WTC11 (cell line): ENCODE data around the gene CACUL1. TPM values are rescaled to one million over a fixed set of nuclear protein-coding genes. Genes with fewer than 3 reads are reported as not detected.

Experiments used
- ATAC-seq: fragments of 200-7000 bp; cut with Tn5 transposase; 2 replicates; pipeline ENCODE4 v1.10.0; 2021; ENCODE audit warnings: mild to moderate bottlenecking, moderate library complexity
- CTCF ChIA-PET: fragments of 300-600 bp; sonication (Branson Sonifier 250); formaldehyde crosslinking; loops from one replicate; lab custom pipeline; 2021; ENCODE audit warnings: antibody characterized with exemption; lab: Charles Lee
- POLR2A ChIA-PET: fragments of 350-600 bp; sonication (Branson Sonifier 250); formaldehyde crosslinking; loops from one replicate; lab custom pipeline; 2021; ENCODE audit warnings: antibody characterized with exemption; lab: Charles Lee
- DNase-seq: peaks from one replicate; pipeline ENCODE4 v3.0.0; 2021; ENCODE audit warnings: low spot score
- H3K27ac Mint-ChIP-seq: 2 replicates; pipeline ENCODE4 v1.8.0; 2021; ENCODE audit warnings: mixed read lengths
- H3K27me3 Mint-ChIP-seq: 2 replicates; pipeline ENCODE4 v1.8.0; 2021; ENCODE audit warnings: low read depth, mild to moderate bottlenecking, moderate library complexity, mixed read lengths
- H3K36me3 Mint-ChIP-seq: 2 replicates; pipeline ENCODE4 v1.8.0; 2021; ENCODE audit warnings: mixed read lengths
- H3K4me1 Mint-ChIP-seq: 2 replicates; pipeline ENCODE4 v1.8.0; 2022; ENCODE audit warnings: mixed read lengths
- H3K4me3 Mint-ChIP-seq: 2 replicates; pipeline ENCODE4 v1.8.0; 2021; ENCODE audit warnings: mild to moderate bottlenecking, moderate library complexity, mixed read lengths
- H3K9me3 Mint-ChIP-seq: 2 replicates; pipeline ENCODE4 v1.8.0; 2021; ENCODE audit warnings: mixed read lengths
- ATF2 ChIP-seq: sonication (generic); formaldehyde crosslinking; IDR thresholded peaks from 2 replicates; pipeline ENCODE4 v1.8.1; 2022; ENCODE audit warnings: low read depth, missing genetic modification reagents, borderline replicate concordance
- CDX4 ChIP-seq: fragments of 250-450 bp; sonication (Bioruptor Pico); IDR thresholded peaks from 2 replicates; pipeline ENCODE4 v1.9.0; 2021; ENCODE audit warnings: moderate library complexity, mild to moderate bottlenecking, inconsistent platforms, borderline replicate concordance
- EMX1 ChIP-seq: fragments of 250-450 bp; sonication (Bioruptor Pico); IDR thresholded peaks from 2 replicates; pipeline ENCODE4 v1.8.0; 2021; ENCODE audit warnings: mild to moderate bottlenecking
- ESRRA ChIP-seq: sonication (generic); formaldehyde crosslinking; IDR thresholded peaks from 2 replicates; pipeline ENCODE4 v1.8.1; 2022; ENCODE audit warnings: mild to moderate bottlenecking, missing genetic modification reagents, borderline replicate concordance
- GABPB1 ChIP-seq: sonication (generic); formaldehyde crosslinking; IDR thresholded peaks from 2 replicates; pipeline ENCODE4 v1.8.1; 2023; ENCODE audit warnings: mild to moderate bottlenecking, missing genetic modification reagents
- HMGA2 ChIP-seq: fragments of 250-450 bp; sonication (Bioruptor Pico); IDR thresholded peaks from 2 replicates; pipeline ENCODE4 v1.4.0; 2021; ENCODE audit warnings: mild to moderate bottlenecking, moderate library complexity
- IRF1 ChIP-seq: sonication (generic); formaldehyde crosslinking; IDR thresholded peaks from 2 replicates; pipeline ENCODE4 v1.8.0; 2023; ENCODE audit warnings: missing genetic modification reagents
- JUN ChIP-seq: sonication (generic); formaldehyde crosslinking; IDR thresholded peaks from 2 replicates; pipeline ENCODE4 v1.8.0; 2023; ENCODE audit warnings: mild to moderate bottlenecking, missing genetic modification reagents
- MAX ChIP-seq: sonication (generic); formaldehyde crosslinking; IDR thresholded peaks from 2 replicates; pipeline ENCODE4 v1.8.0; 2022; ENCODE audit warnings: mild to moderate bottlenecking, missing genetic modification reagents
- OVOL2 ChIP-seq: fragments of 250-450 bp; sonication (Bioruptor Pico); IDR thresholded peaks from 2 replicates; pipeline ENCODE4 v1.9.0; 2021; ENCODE audit warnings: mild to moderate bottlenecking, borderline replicate concordance
- SMAD4 ChIP-seq: sonication (generic); formaldehyde crosslinking; IDR thresholded peaks from 2 replicates; pipeline ENCODE4 v1.8.0; 2022; ENCODE audit warnings: mild to moderate bottlenecking, missing genetic modification reagents
- SOX15 ChIP-seq: fragments of 250-450 bp; sonication (Bioruptor Pico); IDR thresholded peaks from 2 replicates; pipeline ENCODE4 v1.9.0; 2021; ENCODE audit warnings: mild to moderate bottlenecking
- STAT6 ChIP-seq: sonication (generic); formaldehyde crosslinking; conservative IDR thresholded peaks from 2 replicates; pipeline ENCODE4 v1.8.1; 2023; ENCODE audit warnings: mild to moderate bottlenecking, low read depth, missing genetic modification reagents, moderate library complexity
- USF2 ChIP-seq: sonication (generic); formaldehyde crosslinking; IDR thresholded peaks from 2 replicates; pipeline ENCODE4 v1.8.1; 2023; ENCODE audit warnings: mild to moderate bottlenecking, missing genetic modification reagents, moderate library complexity
- ZNF425 ChIP-seq: fragments of 250-450 bp; sonication (Bioruptor Pico); conservative IDR thresholded peaks from 2 replicates; pipeline ENCODE4 v1.9.0; 2021; ENCODE audit warnings: mild to moderate bottlenecking
- ZNF532 ChIP-seq: fragments of 250-450 bp; sonication (Bioruptor Pico); IDR thresholded peaks from 2 replicates; pipeline ENCODE4 v1.9.0; 2021; ENCODE audit warnings: mild to moderate bottlenecking, borderline replicate concordance
- total RNA-seq: library from RNA; stranded (reverse); gene quantifications from 3 replicates; pipeline ENCODE4 v1.2.3, GENCODE V29; 2021
- TF ChIP-seq, protein P1 (sequence below): sonication (generic); formaldehyde crosslinking; IDR thresholded peaks from 2 replicates; pipeline ENCODE4 v1.8.0; 2022; ENCODE audit warnings: mild to moderate bottlenecking, missing genetic modification reagents
- TF ChIP-seq, protein P2 (sequence below): sonication (generic); formaldehyde crosslinking; IDR thresholded peaks from 2 replicates; pipeline ENCODE4 v1.8.0; 2022; ENCODE audit warnings: missing genetic modification reagents

The CACUL1 gene
- total RNA-seq, 1 experiment from 2014 or later = 41.5 TPM

- no peak for DNase-seq
- H3K4me3 Mint-ChIP-seq = no peak overlapping the region
- no peaks in the 10 kb centered on the region for H3K4me1 Mint-ChIP-seq
- H3K9me3 Mint-ChIP-seq = peaks cover 13% of the 10 kb centered on the region; the same call in 1 of the 2 replicates
- POLR2A ChIA-PET = no interaction called here
- no peaks in the 10 kb centered on the region for H3K36me3 Mint-ChIP-seq
- no peak for ATAC-seq
- no peaks in the 10 kb centered on the region for H3K27me3 Mint-ChIP-seq
- CTCF ChIA-PET = no interaction called here
- no peak overlapping the region for H3K27ac Mint-ChIP-seq
- TF ChIP-seq OVOL2 (CRISPR knock-in tag) (no peak), SOX15 (CRISPR knock-in tag) (no peak), CDX4 (no peak), ZNF532 (no peak), MAX (no peak), ESRRA (CRISPR knock-in tag) (no peak), GABPB1 (CRISPR knock-in tag) (no peak), STAT6 (no peak), USF2 (CRISPR knock-in tag) (no peak), SMAD4 (CRISPR knock-in tag) (no peak), ATF2 (CRISPR knock-in tag) (no peak), IRF1 (CRISPR knock-in tag) (no peak), EMX1 (CRISPR knock-in tag) (no peak), HMGA2 (no peak), JUN (CRISPR knock-in tag) (no peak), ZNF425 (CRISPR knock-in tag) (no peak)
- TF ChIP-seq, protein P1, sequence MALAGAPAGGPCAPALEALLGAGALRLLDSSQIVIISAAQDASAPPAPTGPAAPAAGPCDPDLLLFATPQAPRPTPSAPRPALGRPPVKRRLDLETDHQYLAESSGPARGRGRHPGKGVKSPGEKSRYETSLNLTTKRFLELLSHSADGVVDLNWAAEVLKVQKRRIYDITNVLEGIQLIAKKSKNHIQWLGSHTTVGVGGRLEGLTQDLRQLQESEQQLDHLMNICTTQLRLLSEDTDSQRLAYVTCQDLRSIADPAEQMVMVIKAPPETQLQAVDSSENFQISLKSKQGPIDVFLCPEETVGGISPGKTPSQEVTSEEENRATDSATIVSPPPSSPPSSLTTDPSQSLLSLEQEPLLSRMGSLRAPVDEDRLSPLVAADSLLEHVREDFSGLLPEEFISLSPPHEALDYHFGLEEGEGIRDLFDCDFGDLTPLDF (CRISPR knock-in tag) = no peak
- TF ChIP-seq, protein P2, sequence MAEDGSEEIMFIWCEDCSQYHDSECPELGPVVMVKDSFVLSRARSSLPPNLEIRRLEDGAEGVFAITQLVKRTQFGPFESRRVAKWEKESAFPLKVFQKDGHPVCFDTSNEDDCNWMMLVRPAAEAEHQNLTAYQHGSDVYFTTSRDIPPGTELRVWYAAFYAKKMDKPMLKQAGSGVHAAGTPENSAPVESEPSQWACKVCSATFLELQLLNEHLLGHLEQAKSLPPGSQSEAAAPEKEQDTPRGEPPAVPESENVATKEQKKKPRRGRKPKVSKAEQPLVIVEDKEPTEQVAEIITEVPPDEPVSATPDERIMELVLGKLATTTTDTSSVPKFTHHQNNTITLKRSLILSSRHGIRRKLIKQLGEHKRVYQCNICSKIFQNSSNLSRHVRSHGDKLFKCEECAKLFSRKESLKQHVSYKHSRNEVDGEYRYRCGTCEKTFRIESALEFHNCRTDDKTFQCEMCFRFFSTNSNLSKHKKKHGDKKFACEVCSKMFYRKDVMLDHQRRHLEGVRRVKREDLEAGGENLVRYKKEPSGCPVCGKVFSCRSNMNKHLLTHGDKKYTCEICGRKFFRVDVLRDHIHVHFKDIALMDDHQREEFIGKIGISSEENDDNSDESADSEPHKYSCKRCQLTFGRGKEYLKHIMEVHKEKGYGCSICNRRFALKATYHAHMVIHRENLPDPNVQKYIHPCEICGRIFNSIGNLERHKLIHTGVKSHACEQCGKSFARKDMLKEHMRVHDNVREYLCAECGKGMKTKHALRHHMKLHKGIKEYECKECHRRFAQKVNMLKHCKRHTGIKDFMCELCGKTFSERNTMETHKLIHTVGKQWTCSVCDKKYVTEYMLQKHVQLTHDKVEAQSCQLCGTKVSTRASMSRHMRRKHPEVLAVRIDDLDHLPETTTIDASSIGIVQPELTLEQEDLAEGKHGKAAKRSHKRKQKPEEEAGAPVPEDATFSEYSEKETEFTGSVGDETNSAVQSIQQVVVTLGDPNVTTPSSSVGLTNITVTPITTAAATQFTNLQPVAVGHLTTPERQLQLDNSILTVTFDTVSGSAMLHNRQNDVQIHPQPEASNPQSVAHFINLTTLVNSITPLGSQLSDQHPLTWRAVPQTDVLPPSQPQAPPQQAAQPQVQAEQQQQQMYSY (CRISPR knock-in tag) = no peak
Observed at GRCh38 chr10:118790058-118790457, 35.3 kb upstream of the CACUL1 start.
